ENCODE data around the gene CHST9. TPM values are rescaled to one million over a fixed set of nuclear protein-coding genes. Genes with fewer than 3 reads are reported as not detected.

CHST9 gene
- polyA plus RNA-seq, 1 donor from 2014 or later = 0.32 TPM

GRCh38 chr18:27108842-27109241 lies 76.3 kb downstream of the CHST9 start:
- Histone ChIP-seq H3F3A (ENCODE audit: insufficient read depth, low read length, poor library complexity, severe bottlenecking) (no peaks in the 10 kb centered on the region), H3K4me2 (ENCODE audit: low read length) (no peak overlapping the region), H3K9ac (ENCODE audit: low read length) (no peak overlapping the region), H4K20me1 (ENCODE audit: insufficient read depth) (no peaks in the 10 kb centered on the region), H3K79me2 (replicated peaks; ENCODE audit: insufficient read depth, low read length) (no peaks in the 10 kb centered on the region), H3K36me3 (ENCODE audit: insufficient read depth, low read length) (no peaks in the 10 kb centered on the region), H3K4me3 (ENCODE audit: low read length) (no peak overlapping the region), H2AFZ (ENCODE audit: low read depth, low read length) (no peak overlapping the region), H3K9me2 (ENCODE audit: insufficient read depth, low read length) (no peaks in the 10 kb centered on the region), H3K27me3 (ENCODE audit: insufficient read depth, low read depth, low read length) (no peaks in the 10 kb centered on the region), H3K9me3 (ENCODE audit: low read length) (no peaks in the 10 kb centered on the region), H3K27ac (ENCODE audit: low read length) (no peak overlapping the region)
- TF ChIP-seq POLR2AphosphoS5 (IDR thresholded peaks at IDR 0.05) (no peak), SMC3 (conservative IDR thresholded peaks at IDR 0.05; ENCODE audit: poor library complexity) (no peak), REST (IDR thresholded peaks at IDR 0.05; ENCODE audit: borderline replicate concordance) (no peak), EZH2 (IDR thresholded peaks at IDR 0.05; ENCODE audit: borderline replicate concordance, insufficient read depth, low read length, poor library complexity, severe bottlenecking) (no peak), EP300 (conservative IDR thresholded peaks at IDR 0.05; ENCODE audit: poor library complexity, severe bottlenecking) (no peak)
- TF ChIP-seq, protein P1, sequence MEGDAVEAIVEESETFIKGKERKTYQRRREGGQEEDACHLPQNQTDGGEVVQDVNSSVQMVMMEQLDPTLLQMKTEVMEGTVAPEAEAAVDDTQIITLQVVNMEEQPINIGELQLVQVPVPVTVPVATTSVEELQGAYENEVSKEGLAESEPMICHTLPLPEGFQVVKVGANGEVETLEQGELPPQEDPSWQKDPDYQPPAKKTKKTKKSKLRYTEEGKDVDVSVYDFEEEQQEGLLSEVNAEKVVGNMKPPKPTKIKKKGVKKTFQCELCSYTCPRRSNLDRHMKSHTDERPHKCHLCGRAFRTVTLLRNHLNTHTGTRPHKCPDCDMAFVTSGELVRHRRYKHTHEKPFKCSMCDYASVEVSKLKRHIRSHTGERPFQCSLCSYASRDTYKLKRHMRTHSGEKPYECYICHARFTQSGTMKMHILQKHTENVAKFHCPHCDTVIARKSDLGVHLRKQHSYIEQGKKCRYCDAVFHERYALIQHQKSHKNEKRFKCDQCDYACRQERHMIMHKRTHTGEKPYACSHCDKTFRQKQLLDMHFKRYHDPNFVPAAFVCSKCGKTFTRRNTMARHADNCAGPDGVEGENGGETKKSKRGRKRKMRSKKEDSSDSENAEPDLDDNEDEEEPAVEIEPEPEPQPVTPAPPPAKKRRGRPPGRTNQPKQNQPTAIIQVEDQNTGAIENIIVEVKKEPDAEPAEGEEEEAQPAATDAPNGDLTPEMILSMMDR (IDR thresholded peaks at IDR 0.05; ENCODE audit: poor library complexity, severe bottlenecking) = no peak

- no peak overlapping the region for H3K9ac ChIP-seq (ENCODE audit: low read length)
- no peaks in the 10 kb centered on the region for H3F3A ChIP-seq (ENCODE audit: insufficient read depth, low read length, poor library complexity, severe bottlenecking)
- no peak for TF ChIP-seq TAF1 (IDR thresholded peaks at IDR 0.05; ENCODE audit: low read depth)
- no peak for TF ChIP-seq EP300 (conservative IDR thresholded peaks at IDR 0.05; ENCODE audit: poor library complexity, severe bottlenecking)
- TF ChIP-seq, protein P1 (IDR thresholded peaks at IDR 0.05; ENCODE audit: poor library complexity, severe bottlenecking) = no peak
- H3K27ac ChIP-seq (ENCODE audit: low read length) = no peak overlapping the region
- H2AFZ ChIP-seq (ENCODE audit: low read depth, low read length) = no peak overlapping the region
- H3K9me3 ChIP-seq (ENCODE audit: low read length) = no peaks in the 10 kb centered on the region
- no peaks in the 10 kb centered on the region for H3K27me3 ChIP-seq (ENCODE audit: insufficient read depth, low read depth, low read length)
- H3K9me2 ChIP-seq (ENCODE audit: insufficient read depth, low read length) = no peaks in the 10 kb centered on the region
- no peaks in the 10 kb centered on the region for H3K79me2 ChIP-seq (replicated peaks; ENCODE audit: insufficient read depth, low read length)
- no peaks in the 10 kb centered on the region for H4K20me1 ChIP-seq (ENCODE audit: insufficient read depth)
- H3K36me3 ChIP-seq (ENCODE audit: insufficient read depth, low read length) = no peaks in the 10 kb centered on the region
- no peak overlapping the region for H3K4me2 ChIP-seq (ENCODE audit: low read length)
- no peak overlapping the region for H3K4me3 ChIP-seq (ENCODE audit: low read length)
Measured at GRCh38 chr18:27104743-27105142, 80.4 kb downstream of the CHST9 start.

All from neural cell (in vitro differentiated cells).